ENCODE measurements around the gene MAEA.

DNA sequence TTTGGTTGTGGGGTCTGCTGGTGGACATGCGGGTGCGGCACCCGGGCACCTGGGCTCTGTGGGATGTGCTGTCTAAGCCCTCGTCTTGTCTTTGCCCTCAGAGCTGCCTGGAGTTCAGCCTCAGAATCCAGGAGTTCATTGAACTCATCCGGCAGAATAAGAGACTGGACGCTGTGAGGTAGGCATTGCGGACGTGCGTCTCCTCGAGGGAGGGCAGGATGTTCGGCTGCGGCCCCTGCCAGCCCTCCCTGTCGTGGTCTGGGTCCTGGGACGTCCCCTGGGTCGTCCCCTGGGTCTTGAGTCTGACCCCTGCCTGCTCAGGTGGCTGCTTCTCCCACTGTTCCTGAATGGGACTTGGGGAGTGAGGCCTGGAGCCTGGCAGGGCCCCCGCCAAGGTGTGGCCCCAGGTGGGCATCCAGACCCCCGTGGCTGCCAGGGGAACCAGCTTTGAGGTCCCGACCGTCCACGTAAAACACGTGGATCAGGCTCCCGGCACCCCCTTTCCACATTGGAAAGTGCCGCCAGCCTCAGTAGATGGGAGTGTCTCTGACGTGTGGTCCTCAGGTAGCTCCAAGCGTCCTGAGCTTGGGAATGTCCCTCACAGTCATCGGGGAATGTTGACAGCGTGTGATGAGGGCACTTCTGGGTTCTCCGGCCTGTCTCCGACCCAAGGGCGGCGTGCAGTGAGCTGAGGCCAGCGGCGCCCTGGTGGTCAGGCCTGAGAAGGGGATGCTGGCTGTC lies 38.0 kb downstream of the MAEA start:
- no peak for TF ChIP-seq CTCF (IDR thresholded peaks at IDR 0.05; ENCODE audit: borderline replicate concordance, extremely low read depth, low read length, poor library complexity, severe bottlenecking)
- no peak for TF ChIP-seq EZH2 (IDR thresholded peaks at IDR 0.05; ENCODE audit: borderline replicate concordance, low read depth, low read length, severe bottlenecking)
